K562 (cell line): Measurements from ENCODE around the gene CNOT11. TPM values are rescaled to one million over a fixed set of nuclear protein-coding genes. Genes with fewer than 3 reads are reported as not detected.

Experiments
- ATAC-seq: fragments of 200-7000 bp; cut with Tn5 transposase; 3 replicates; pipeline ENCODE4 v1.9.1; 2020; ENCODE audit warnings: moderate library complexity
- BruUV-seq: library from RNA; stranded (reverse); fragments of 400-500 nt; replicated peaks from 2 replicates; lab custom pipeline; 2021; lab: Mats Ljungman, UMichigan
- CTCF ChIA-PET: fragments of 300-600 bp; formaldehyde crosslinking; extraction: SDS; loops from one replicate; lab custom pipeline; 2021; ENCODE audit warnings: low intra/inter-chr PET ratio; lab: Yijun Ruan, JAX
- POLR2A ChIA-PET: fragments of 300-600, 350-650 bp; sonication (Branson Sonifier 250); formaldehyde crosslinking; extraction: SDS; loops from one replicate; lab custom pipeline; 2021; ENCODE audit warnings: antibody characterized with exemption, inconsistent platforms; lab: Yijun Ruan, JAX
- DNase-seq, 4 experiments: peaks; one replicate each; pipeline versions ENCODE4 v3.0.0 to v3.0.0-alpha.2; 2011 to 2018; ENCODE audit warnings: low spot score in 3 of 4, mixed read lengths in 3 of 4; ENCODE audit errors: extremely low read depth in 1 of 4
- FAIRE-seq: peaks from 2 replicates; lab custom pipeline; 2011; peaks lifted over from hg19 to GRCh38; lab: Jason Lieb, UNC
- H2AFZ ChIP-seq: 2 replicates; pipeline ENCODE4 v1.6.0; 2011; ENCODE audit warnings: low read depth, low read length, control low read depth, inconsistent platforms
- H3K27ac ChIP-seq: fragments of 200-600 bp; 3 replicates; pipeline ENCODE4 v1.8.0; 2011; ENCODE audit warnings: low read depth, mild to moderate bottlenecking, control low read depth, inconsistent platforms, low read length, moderate library complexity, mixed read lengths; ENCODE audit errors: extremely low read depth
- H3K27me3 ChIP-seq, 2 experiments: fragments of 300-600 bp in 1 of 2; 2 replicates in 1 of 2; 3 replicates in 1 of 2; pipeline versions ENCODE4 v1.6.0 to v1.8.0; 2011; ENCODE audit warnings: inconsistent platforms in 2 of 2, low read length in 2 of 2, mild to moderate bottlenecking in 1 of 2, mixed read lengths in 1 of 2, moderate library complexity in 1 of 2; ENCODE audit not compliant: control insufficient read depth in 2 of 2, insufficient read depth in 2 of 2
- H3K36me3 ChIP-seq: fragments of 300-600 bp; 3 replicates; pipeline ENCODE4 v1.8.0; 2011; ENCODE audit warnings: mild to moderate bottlenecking, low read length, inconsistent platforms; ENCODE audit not compliant: control insufficient read depth, insufficient read depth
- H3K4me1 ChIP-seq, 2 experiments: fragments of 200-600 bp in 1 of 2; replicated peaks in 1 of 2; 2 replicates in 1 of 2; 3 replicates in 1 of 2; pipeline versions ENCODE4 v1.5.1 to v1.8.0; 2011; ENCODE audit warnings: inconsistent platforms in 2 of 2, low read length in 2 of 2, mild to moderate bottlenecking in 1 of 2, mixed read lengths in 1 of 2, moderate library complexity in 1 of 2; ENCODE audit not compliant: control insufficient read depth in 2 of 2, insufficient read depth in 2 of 2
- H3K4me2 ChIP-seq: 2 replicates; pipeline ENCODE4 v1.6.1; 2011; ENCODE audit warnings: low read length, control low read depth, inconsistent platforms, mixed read lengths; ENCODE audit not compliant: insufficient read depth
- H3K4me3 ChIP-seq: fragments of 200-600 bp; sonication (generic), shearing (Covaris generic); 2 replicates; pipeline ENCODE4 v1.5.1; 2016; ENCODE audit warnings: control low read depth, inconsistent platforms
- H3K79me2 ChIP-seq: fragments of 200-600 bp; 3 replicates; pipeline ENCODE4 v1.8.0; 2011; ENCODE audit warnings: low read length, inconsistent platforms; ENCODE audit not compliant: control insufficient read depth, insufficient read depth
- H3K9ac ChIP-seq, 2 experiments: 2 replicates each; pipeline versions ENCODE4 v1.6.0 to v1.6.1; 2011; ENCODE audit warnings: low read depth in 2 of 2, low read length in 2 of 2, control low read depth in 1 of 2, inconsistent platforms in 1 of 2, mild to moderate bottlenecking in 1 of 2, mixed read lengths in 1 of 2; ENCODE audit not compliant: insufficient read depth in 1 of 2
- H3K9me1 ChIP-seq: one replicate; pipeline ENCODE4 v1.6.0; 2011; ENCODE audit warnings: inconsistent platforms, mild to moderate bottlenecking, low read length, moderate library complexity; ENCODE audit not compliant: control insufficient read depth, insufficient read depth
- H3K9me3 ChIP-seq: replicated peaks from 2 replicates; pipeline ENCODE4 v1.5.1; 2011; ENCODE audit warnings: low read depth, low read length, inconsistent platforms; ENCODE audit not compliant: control insufficient read depth, insufficient read depth
- H4K20me1 ChIP-seq: replicated peaks from 2 replicates; pipeline ENCODE4 v1.6.1; 2011; ENCODE audit warnings: low read length, inconsistent platforms, mixed read lengths; ENCODE audit not compliant: control insufficient read depth, insufficient read depth
- ARID2 ChIP-seq: fragments of 450-650 bp; IDR thresholded peaks from 2 replicates; pipeline ENCODE4 v1.6.1; 2017; ENCODE audit warnings: antibody characterized with exemption, mild to moderate bottlenecking
- GATA2 ChIP-seq: sonication (generic); formaldehyde crosslinking; IDR thresholded peaks from 2 replicates; pipeline ENCODE4 v1.4.0; 2020; ENCODE audit warnings: mild to moderate bottlenecking, missing genetic modification reagents
- HDAC8 ChIP-seq: fragments of 450-650 bp; IDR thresholded peaks from 2 replicates; pipeline ENCODE4 v1.6.1; 2016; ENCODE audit warnings: mild to moderate bottlenecking, missing genetic modification characterization, moderate library complexity, missing compliant biosample characterization
- HMBOX1 ChIP-seq: sonication (generic); IDR thresholded peaks from 2 replicates; pipeline ENCODE4 v1.6.1; 2016
- YY1 ChIP-seq, 3 experiments: IDR thresholded peaks; 2 replicates each; pipeline ENCODE4 v1.6.1; 2011; ENCODE audit warnings: low read length in 2 of 3, mild to moderate bottlenecking in 2 of 3, moderate library complexity in 2 of 3, borderline replicate concordance in 1 of 3, control low read depth in 1 of 3, low read depth in 1 of 3; ENCODE audit not compliant: insufficient read depth in 3 of 3, insufficient replicate concordance in 2 of 3, control insufficient read depth in 1 of 3, insufficient read length in 1 of 3; ENCODE audit errors: extremely low read depth in 1 of 3
- ZNF584 ChIP-seq: fragments of 200-800 bp; sonication (Bioruptor generic); IDR thresholded peaks from 2 replicates; pipeline ENCODE4 v1.6.1; 2016; ENCODE audit warnings: low read depth, mild to moderate bottlenecking, missing genetic modification characterization, missing compliant biosample characterization
- ZNF644 ChIP-seq: fragments of 200-800 bp; sonication (Bioruptor generic); IDR thresholded peaks from 2 replicates; pipeline ENCODE4 v1.6.1; 2016; ENCODE audit warnings: low read depth, missing genetic modification characterization, missing compliant biosample characterization
- WGBS: fragments of 100-300 bp; shearing (Covaris generic); methylation state at CpG from one replicate; pipeline ENCODE4 v1.1.6; 2016; ENCODE audit warnings: low coverage, mixed read lengths; ENCODE audit not compliant: insufficient coverage; ENCODE audit errors: missing lambda C conversion rate; 5-methylcytosine and 5-hydroxymethylcytosine counted together
- in situ Hi-C: fragments of 300-500 bp; cut with MboI; formaldehyde crosslinking; loops from 4 replicates; pipeline ENCODE4 v1.15.0; 2018; ENCODE audit warnings: inconsistent platforms, mixed read lengths
- intact Hi-C: fragments of 100-400 bp; cut with micrococcal nuclease; formaldehyde crosslinking; loops from 2 replicates; pipeline ENCODE4 v1.14.2; 2022
- polyA plus RNA-seq, 8 experiments: library from polyadenylated mRNA; depleted of rRNA in 4 of 8; stranded (reverse) in 5 of 8; unstranded in 3 of 8; fragments of >200 nt; fragmentation: Nextera tagmentation in 2 of 8; fragmentation: Illumina TruSeq in 1 of 8; extraction: Ambion mirVana in 2 of 8; extraction: Trizol in 1 of 8; gene quantifications; 2 replicates each; pipeline versions ENCODE4 v1.2.1 to v1.2.3, GENCODE V29; 2011 to 2014; ENCODE audit warnings: inconsistent platforms in 1 of 8, missing spikeins in 1 of 8
- total RNA-seq, 7 experiments: library from RNA; depleted of rRNA in 6 of 7; stranded (reverse); fragments of >200 nt in 6 of 7; fragmentation: Illumina TruSeq in 2 of 7; extraction: Trizol in 2 of 7; gene quantifications; 2 replicates each; pipeline versions ENCODE4 v1.2.1 to v1.2.3, GENCODE V29; 2011 to 2021; ENCODE audit warnings: low replicate concordance in 1 of 7
- TF ChIP-seq, protein P1 (sequence below): fragments of 250-450 bp; sonication (Bioruptor Pico); IDR thresholded peaks from 2 replicates; pipeline ENCODE4 v1.8.0; 2021; ENCODE audit warnings: mild to moderate bottlenecking, moderate library complexity

The CNOT11 gene
- total and polyA plus RNA-seq, 9 of the 15 experiments (the other 6 are each of a cell fraction or from before 2014, with no cell fraction given): 12.7 to 163 (median 64.2) TPM

DNA sequence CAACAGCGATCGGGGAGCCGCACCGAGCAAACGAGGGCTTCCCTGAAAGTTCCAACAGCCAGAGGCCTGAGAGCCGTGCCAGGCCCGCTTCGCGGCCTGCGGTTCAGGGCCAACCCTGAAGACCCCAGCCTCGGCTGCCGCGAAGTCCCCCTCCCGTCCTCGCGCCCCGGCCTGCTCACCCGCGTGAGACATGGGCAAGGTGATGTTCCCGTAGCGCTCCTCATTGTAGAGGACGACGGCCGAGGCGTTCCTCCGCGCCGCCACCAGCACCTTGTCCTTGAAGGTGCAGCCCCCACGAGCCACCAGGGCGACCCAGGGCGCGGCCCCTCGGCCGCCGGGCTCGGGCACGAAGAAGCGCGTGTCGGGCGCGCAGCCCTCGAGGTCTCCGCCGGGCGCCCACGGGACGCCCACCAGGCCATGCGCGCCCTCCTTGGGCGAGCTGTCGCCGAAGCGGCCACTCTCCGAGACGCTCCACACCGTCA, 55.3 kb downstream of the CNOT11 start (continued):
- 0 out of 2 replicates have a peak, but pooled peaks have one; percentile 53 for TF ChIP-seq HDAC8 (tag)

- H3K4me1 ChIP-seq: peaks cover 16 to 28% of the 10 kb centered on the region in 2 experiments; a peak in 4 of 5 replicates
- peak within 1 kb of the TSS; percentile 85 to 99 for H3K9ac ChIP-seq
- BruUV-seq: TSS peak; percentile 87
- ChIA-PET CTCF (no interaction called here), POLR2A (interaction anchor here (0.6 to 1.8 kb wide), 10 partner anchors 9 to 756 kb away, joined by 3 to 9 read pairs (median 3); partner anchors contain the start of gene CNOT11)
- H3K27ac ChIP-seq: peak within 1 kb of the TSS; percentile 91
- H4K20me1 ChIP-seq: peaks cover 24% of the 10 kb centered on the region
- peaks cover 27% of the 10 kb centered on the region for H3K36me3 ChIP-seq
- H3K4me2 ChIP-seq: peak within 1 kb of the TSS; percentile 92
- H3K9me3 ChIP-seq: no peaks in the 10 kb centered on the region
- peak within 1 kb of the TSS; percentile 99 for H2AFZ ChIP-seq
- ATAC-seq (peak; percentile 91), DNase-seq (peak; percentile 93 to 100 (median 100)), FAIRE-seq (peak; percentile 81)
- intact Hi-C loops: no loop called here
- in situ Hi-C loops: no loop called here
- 2% methylated on average over 50 of the region's 76 CpGs for WGBS
- H3K9me1 ChIP-seq: no peaks in the 10 kb centered on the region
- peak within 1 kb of the TSS; percentile 72 for H3K4me3 ChIP-seq
- H3K27me3 ChIP-seq: no peaks in the 10 kb centered on the region
- peaks cover 49% of the 10 kb centered on the region for H3K79me2 ChIP-seq
- TF ChIP-seq GATA2 (CRISPR knock-in tag) (no peak), ZNF644 (tag) (0 out of 2 replicates have a peak, but pooled peaks have one; percentile 31), HMBOX1 (peak; percentile 25; the same call in 1 of the 2 replicates), ARID2 (no peak), YY1 (IDR thresholded peaks at IDR 0.05; ENCODE audit: borderline replicate concordance in 1 of 3, control insufficient read depth in 1 of 3, extremely low read depth in 1 of 3, insufficient read depth in 3 of 3, insufficient read length in 1 of 3, insufficient replicate concordance in 2 of 3, low read depth in 1 of 3, low read length in 2 of 3) (peak in 1 of 3 experiments; percentile 30), ZNF584 (0 out of 2 replicates have a peak, but pooled peaks have one; percentile 43)
- TF ChIP-seq, protein P1, sequence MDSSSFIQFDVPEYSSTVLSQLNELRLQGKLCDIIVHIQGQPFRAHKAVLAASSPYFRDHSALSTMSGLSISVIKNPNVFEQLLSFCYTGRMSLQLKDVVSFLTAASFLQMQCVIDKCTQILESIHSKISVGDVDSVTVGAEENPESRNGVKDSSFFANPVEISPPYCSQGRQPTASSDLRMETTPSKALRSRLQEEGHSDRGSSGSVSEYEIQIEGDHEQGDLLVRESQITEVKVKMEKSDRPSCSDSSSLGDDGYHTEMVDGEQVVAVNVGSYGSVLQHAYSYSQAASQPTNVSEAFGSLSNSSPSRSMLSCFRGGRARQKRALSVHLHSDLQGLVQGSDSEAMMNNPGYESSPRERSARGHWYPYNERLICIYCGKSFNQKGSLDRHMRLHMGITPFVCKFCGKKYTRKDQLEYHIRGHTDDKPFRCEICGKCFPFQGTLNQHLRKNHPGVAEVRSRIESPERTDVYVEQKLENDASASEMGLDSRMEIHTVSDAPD (CRISPR knock-in tag): no peak
These were observed 55.9 kb downstream of the CNOT11 start, which contains the start of gene RNF149 for GRCh38 chr2:101308432-101309210. Gene RNF149, minus strand, starts transcription at chr2:101308701. Its CDS starts 113 bp downstream, at chr2:101308588.
